GM10266 (cell line): ENCODE measurements around the gene NIPBL.
"Not testable (repeated sequence)": the region's sequence is repeated elsewhere in the genome, so short reads cannot be mapped to it uniquely, and the experiment has no call there.

Source experiments
- DNase-seq: peaks from one replicate; pipeline ENCODE4 v3.0.0; 2012; ENCODE audit errors: extremely low spot score
- CTCF ChIP-seq: IDR thresholded peaks from 2 replicates; pipeline ENCODE4 v1.5.1; 2012; ENCODE audit warnings: mild to moderate bottlenecking, low read depth; ENCODE audit not compliant: control insufficient read depth, insufficient read depth; ENCODE audit errors: missing control alignments

The NIPBL gene

GRCh38 chr5:36915653-36916052 is 39.1 kb downstream of the NIPBL start:
- no peak for DNase-seq
- TF ChIP-seq CTCF = no peak

GRCh38 chr5:36916614-36917013 is 40.0 kb downstream of the NIPBL start:
- DNase-seq = not testable (repeated sequence)

GRCh38 chr5:36917358-36917757 is 40.8 kb downstream of the NIPBL start:
- DNase-seq = not testable (repeated sequence)

GRCh38 chr5:36919238-36919637 is 42.7 kb downstream of the NIPBL start:
- DNase-seq = no peak
- TF ChIP-seq CTCF = no peak

GRCh38 chr5:36919650-36920049 is 43.1 kb downstream of the NIPBL start:
- TF ChIP-seq CTCF = no peak
- DNase-seq = no peak

GRCh38 chr5:36928947-36929346 is 52.4 kb downstream of the NIPBL start:
- no peak for DNase-seq
- TF ChIP-seq CTCF = no peak

- no peak for TF ChIP-seq CTCF
Measured at GRCh38 chr5:36929438-36929837, 52.9 kb downstream of the NIPBL start.

GRCh38 chr5:36932056-36932455 is 55.5 kb downstream of the NIPBL start:
- no peak for TF ChIP-seq CTCF
- DNase-seq = no peak

More at GRCh38 chr5:36929438-36929837, 52.9 kb downstream of the NIPBL start:
- no peak for DNase-seq
